Gastroesophageal sphincter (tissue), 3 donors: ENCODE results near the gene ZNF135.

ENCODE experiments used
- CTCF ChIP-seq, 4 experiments: fragments of 200-600 bp in 2 of 4; fragments of 450-650 bp in 2 of 4; sonication (generic) in 1 of 4; IDR thresholded peaks; one replicate each; pipeline ENCODE4 v1.5.1; 2017 to 2019; ENCODE audit warnings: antibody characterized with exemption in 4 of 4, mild to moderate bottlenecking in 2 of 4, moderate library complexity in 2 of 4
- POLR2A ChIP-seq, 2 donors: fragments of 450-650 bp; IDR thresholded peaks; one replicate each; pipeline ENCODE4 v1.6.1; 2017; ENCODE audit warnings: antibody characterized with exemption in 2 of 2, mild to moderate bottlenecking in 2 of 2, moderate library complexity in 1 of 2
- POLR2AphosphoS5 ChIP-seq: sonication (generic); formaldehyde crosslinking; IDR thresholded peaks from one replicate; pipeline ENCODE4 v1.6.1; 2017; ENCODE audit warnings: antibody characterized with exemption

- TF ChIP-seq CTCF (IDR thresholded peaks at IDR 0.05) (no peak), POLR2A (IDR thresholded peaks at IDR 0.05) (no peak), POLR2AphosphoS5 (no peak)
Measured at GRCh38 chr19:58009301-58009665, 49.8 kb upstream of the ZNF135 start.
